NCI-H345 (cell line): ENCODE results near the gene FOXM1.

Source experiments
- DNase-seq: peaks from one replicate; lab custom pipeline; 2025; lab: John Stamatoyannopoulos, UW

The FOXM1 gene

DNA sequence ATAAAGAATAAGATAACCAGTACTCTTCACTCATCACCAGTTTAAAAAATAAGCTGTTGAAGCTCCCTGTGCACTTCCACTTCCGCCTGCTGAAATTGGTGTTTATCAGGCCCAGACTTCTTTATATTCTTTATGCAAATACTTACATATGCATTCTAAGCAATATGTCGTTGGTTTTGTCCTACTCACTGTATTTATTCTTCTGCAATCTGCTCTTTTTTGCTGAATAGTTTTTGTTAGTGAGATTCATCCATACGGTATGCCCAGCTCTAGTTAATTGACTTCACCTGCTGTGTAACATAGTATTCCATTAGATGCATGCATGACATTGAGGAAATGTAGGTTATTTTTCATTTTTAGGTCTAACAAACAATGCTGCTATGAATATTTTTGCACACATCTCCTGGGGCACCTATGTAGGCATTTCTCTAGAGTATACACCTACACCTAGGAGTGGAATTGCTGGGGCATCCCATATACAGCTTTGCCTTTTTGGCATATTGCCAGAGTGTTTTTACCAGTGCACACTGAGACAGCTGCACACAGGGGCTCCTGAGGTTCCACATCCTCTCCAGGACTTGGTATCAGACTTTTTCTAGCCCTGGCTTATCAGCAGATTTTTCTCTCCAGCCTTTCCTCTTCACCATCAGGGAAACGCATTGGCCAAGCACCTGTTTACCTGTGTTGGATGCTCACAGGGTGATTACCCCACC is 41.1 kb downstream of the FOXM1 start:
- peak; percentile 9 for DNase-seq

DNA sequence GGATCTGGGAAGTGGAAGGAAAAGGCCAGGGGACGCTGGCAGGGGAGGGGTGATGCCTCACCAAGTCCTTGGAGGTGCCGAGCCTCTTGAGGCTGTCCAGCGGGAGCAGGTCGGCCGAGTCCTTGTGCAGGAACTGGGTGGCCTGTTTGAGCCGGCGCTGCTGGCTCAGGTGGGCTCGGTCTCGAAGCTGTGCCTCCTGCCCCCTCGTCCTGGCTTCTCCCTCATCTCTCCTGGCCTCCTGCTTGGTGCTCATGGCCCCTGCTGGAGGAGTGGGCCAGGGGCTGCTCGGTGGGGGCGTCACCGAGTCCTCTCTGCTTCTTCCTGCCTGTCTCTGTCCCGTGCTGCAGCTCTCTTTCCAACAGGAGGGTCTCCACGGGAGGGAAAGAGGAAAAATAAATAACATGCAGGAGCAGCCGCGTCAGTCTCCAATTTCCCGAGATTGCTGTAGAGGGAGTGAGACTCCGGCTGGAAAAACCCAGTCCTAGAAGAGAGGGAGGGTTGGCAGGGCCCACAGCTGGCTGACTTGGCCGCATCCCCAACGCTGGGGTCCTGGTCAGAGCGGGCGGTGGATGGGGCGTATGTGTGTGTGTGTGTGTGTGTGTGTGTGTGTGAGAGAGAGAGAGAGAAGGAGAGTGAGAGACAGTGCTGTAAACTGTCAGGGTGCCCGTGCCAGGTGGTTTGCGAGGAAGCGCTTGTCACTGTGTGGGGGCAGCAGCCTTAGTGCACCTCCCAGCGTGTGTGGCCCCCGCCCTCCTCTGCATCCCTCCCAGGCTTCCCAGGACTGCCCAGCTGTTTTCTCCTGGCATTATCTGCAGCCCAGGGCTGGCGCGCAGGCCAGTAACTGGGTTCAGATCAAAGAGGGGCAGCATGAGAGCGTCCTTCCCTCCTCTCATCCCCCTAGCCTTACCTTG is 42.1 kb downstream of the FOXM1 start, which contains the start of gene NRIP2:
TSS of gene NRIP2 (minus strand) at position 455 of the 911 bp plus-strand sequence. CDS start at position 403, 52 bp downstream.
- peak; percentile 46 for DNase-seq

DNA sequence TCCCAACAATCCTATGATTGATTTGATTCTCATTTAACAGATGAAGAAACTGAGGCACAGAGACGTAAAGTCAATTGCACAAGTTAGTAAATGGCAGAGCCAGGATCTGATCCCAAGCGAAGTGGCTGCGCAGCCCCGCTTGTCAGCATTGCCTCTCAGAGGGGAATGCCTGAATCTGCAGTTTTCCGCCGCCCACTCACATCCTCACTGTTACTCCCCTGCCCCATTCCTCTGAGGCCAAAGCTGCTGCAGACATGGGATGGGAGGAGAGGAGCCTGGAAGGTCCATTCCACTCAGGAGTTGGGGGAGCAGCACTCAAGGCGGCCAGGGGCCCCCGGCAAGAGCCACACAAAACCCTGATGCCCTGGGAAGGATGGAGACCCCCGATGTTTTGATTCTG is 43.2 kb downstream of the FOXM1 start:
- DNase-seq: no peak

GRCh38 chr12:2833327-2833726 is 43.6 kb downstream of the FOXM1 start:
- no peak for DNase-seq

DNA sequence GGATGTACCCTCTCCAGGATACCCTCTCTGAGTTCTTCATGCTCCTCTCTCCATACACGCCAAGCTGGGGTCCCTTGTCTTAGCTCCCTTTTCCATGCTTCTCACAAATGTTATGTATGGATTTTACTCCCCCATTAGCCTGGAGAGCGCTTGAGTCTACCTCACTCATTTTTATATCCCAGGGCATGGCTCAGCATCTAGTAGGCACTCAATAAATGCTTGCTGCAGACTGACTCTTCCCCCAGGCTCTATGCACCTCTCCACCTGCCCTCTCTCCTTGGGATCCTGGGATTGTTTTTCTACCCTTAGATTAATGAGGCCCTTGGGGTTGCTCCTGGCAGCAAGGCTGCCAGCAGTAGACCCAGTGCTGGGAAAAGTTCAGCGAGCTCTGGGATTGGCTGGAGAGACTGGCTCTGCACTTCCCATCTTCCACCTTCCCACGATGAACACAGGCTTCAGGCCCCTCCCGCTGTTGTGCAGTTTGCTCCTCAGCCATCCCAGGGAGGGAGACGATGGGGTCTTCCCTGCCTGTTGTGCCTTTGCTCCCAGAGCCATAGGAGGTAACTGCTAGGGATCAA is 44.3 kb downstream of the FOXM1 start:
- DNase-seq: no peak

- DNase-seq: no peak
Observed at GRCh38 chr12:2829275-2829674, 47.7 kb downstream of the FOXM1 start.

GRCh38 chr12:2826721-2827515 is 50.1 kb downstream of the FOXM1 start:
- DNase-seq: no peak

- no peak for DNase-seq
Observed at GRCh38 chr12:2826036-2826435, 50.9 kb downstream of the FOXM1 start.

DNA sequence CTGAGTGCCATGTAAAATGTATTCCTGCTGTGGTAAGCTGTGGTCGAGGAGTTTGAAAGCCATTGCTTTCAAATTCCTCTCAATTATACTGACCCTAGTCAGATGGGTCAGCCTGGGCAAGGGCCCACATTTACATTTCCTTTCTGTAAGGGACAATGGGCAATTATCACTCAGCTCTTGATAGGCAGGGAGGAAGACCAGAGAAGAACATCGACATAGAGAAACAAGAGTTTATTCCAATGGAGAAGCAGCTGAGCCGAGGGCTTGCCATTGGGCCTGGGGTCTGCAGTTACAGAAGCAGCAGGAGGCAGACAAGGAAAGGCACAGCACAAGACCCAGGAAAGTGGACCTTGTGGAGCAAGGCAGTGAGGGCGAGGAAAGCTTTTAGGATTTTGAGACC is 51.8 kb downstream of the FOXM1 start:
- no peak for DNase-seq

- no peak for DNase-seq
Observed at GRCh38 chr12:2824541-2824940, 52.4 kb downstream of the FOXM1 start.

DNA sequence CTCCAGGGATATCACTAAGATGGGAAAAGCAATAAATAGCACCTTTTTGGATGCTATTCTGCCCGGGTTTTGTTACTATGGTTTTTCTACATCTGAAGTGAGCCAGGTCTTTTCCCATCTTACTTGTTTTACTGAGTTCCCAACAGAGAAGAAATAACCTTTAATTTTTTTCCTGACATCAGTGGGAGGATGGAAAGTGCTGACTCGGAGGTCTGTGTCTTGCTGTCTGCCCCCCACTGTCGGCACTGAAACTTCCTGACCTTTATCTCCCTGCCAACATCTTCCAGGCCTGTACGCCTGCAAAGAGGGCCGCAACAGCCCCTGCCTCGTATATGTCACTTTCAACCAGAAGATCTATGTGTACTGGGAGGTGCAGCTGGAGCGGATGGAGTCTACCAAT is 53.5 kb downstream of the FOXM1 start:
- DNase-seq: no peak

DNA sequence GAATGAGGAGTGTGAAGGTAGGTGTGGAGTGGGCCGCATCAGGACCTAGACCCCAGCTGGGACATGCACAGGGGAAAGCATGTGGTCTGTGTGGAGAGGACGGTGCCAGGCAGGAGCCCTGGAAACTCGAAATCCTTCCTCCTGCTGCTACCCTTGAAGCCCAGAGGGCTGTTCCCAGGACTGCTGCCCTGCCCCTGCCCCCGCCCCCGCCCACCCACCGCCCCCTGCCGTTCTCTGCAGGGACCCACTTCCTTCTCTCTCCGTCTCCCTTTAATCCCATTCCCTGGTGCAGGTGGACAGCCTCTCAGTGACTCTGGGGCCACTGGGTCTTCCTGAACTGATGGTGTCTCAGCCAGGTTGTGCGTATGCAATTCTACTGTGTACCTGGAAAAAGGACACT is 56.5 kb downstream of the FOXM1 start:
- no peak for DNase-seq

- no peak for DNase-seq
Observed at GRCh38 chr12:2819810-2820209, 57.2 kb downstream of the FOXM1 start.

GRCh38 chr12:2813214-2814185 is 63.5 kb downstream of the FOXM1 start:
- DNase-seq: peak; percentile 38

DNA sequence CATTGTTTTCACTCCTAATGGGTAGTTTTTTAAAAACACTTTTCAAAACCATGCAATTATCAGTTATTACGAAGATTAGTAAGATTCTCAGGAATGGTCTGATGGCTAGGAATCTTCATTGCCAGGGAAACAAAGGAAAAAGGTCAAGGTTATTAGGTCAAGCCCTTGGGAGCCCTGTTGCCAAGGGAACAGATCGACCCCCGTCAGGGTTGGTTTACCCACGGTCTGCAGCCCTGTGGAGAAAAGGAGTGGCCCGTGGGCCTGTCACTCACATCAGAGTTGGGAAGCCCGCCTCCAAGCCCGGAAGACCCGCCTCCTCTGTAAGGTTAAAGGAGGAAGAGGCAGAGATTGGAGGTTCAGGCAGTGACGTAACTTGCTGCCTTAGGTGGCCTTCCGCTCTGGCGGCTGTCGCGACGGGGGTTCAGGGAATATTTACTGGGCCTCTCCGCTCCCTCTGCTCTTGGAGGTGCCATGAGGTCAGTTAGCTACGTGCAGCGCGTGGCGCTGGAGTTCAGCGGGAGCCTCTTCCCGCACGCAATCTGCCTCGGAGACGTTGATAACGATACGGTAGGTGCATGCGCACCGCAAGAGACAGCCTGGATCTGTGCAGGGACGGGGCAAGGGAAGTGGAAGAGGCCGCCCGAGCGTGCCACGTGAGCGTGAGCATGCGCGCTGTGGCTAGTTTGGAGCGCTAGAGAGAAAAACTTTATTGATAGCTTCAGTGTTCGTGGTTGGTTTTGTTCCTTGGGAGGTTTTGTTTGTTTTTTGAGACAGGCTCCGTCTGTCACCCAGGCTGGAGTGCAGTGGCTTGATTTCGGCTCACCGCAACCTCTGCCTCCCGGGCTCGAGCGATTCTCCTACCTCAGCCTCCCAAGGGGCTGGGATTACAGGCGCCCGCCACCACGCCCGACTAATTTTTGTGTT is 64.4 kb downstream of the FOXM1 start, which contains the start of gene ITFG2:
TSS of gene ITFG2 (plus strand) at position 379 of the 924 bp plus-strand sequence. CDS start at position 472, 93 bp downstream.
- DNase-seq: peak; percentile 99

DNA sequence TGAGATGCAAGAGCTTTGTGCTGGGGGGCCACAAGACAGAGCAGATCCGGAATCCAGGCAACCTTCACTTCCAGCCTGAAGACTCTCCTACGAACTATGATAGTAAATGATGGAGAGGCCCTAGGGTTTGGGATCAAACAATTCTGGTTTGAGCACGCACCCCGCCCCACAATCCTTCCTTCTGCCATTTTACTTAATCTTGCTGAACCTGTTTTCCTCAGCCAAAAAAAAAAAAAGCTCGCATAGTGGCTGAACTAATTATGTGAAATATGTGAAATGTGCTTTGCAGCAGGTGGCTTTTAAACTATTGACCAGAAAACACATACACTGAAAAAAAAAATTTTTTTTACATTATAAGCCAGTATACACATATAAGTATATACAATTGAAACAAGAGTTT is 65.2 kb downstream of the FOXM1 start:
- DNase-seq: no peak
